ENCODE data around the gene CPEB4. TPM values are rescaled to one million over a fixed set of nuclear protein-coding genes. Genes with fewer than 3 reads are reported as not detected.

CPEB4 gene
- total and polyA plus RNA-seq, 2 donors (not counting 3 experiments of a cell fraction or from before 2014, with no cell fraction given) = 11.3 to 16.4 TPM

DNA sequence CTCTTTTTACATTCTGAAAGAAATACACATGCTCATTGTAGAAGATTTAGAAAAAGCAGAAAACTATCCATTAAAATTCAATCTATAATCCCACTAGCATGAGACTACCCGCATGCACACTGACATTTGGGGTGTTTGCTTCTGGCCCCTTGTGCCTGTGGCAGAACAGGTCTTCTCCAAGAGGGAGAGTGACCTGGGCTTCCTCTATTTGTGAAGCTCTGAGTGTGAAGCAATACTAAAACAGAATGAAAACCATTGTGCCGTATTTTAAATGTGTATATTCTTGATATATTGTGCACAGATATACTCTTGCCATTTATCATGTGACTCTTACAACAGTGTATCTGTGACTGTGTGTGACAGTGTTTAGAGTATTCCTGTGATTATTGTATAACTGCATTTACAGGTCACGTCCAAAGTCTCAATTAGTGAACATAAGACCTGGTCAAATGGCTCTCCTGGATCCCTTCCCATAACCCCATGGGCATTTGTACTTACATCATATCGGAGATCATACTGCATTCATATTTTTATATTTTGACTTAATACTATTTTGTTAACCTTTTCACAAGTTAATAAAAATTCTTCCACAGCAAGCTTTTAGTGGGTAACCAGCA lies 14.7 kb upstream of the CPEB4 start:
- intact Hi-C loops (cut with micrococcal nuclease) (no loop called here), dilution Hi-C loops (cut with MboI; ENCODE audit: extremely low pct_ligation_motif_present, low sequenced_read_pairs) (no loop called here)
- H3K4me2 ChIP-seq (ENCODE audit: insufficient read depth, low read length) = no peak overlapping the region
- no peak overlapping the region for H3K9ac ChIP-seq (replicated peaks; ENCODE audit: extremely low read depth, insufficient read depth, low read length)
- DNase-seq (ENCODE audit: low read depth, low spot score) (no peak), FAIRE-seq (no peak)
- CTCF ChIA-PET = interaction anchor here (1.1 to 2.1 kb wide), 3 partner anchors 14 to 86 kb away, joined by 3 to 6 read pairs (median 3); no protein-coding TSS in a partner anchor
- TF ChIP-seq FOS (IDR thresholded peaks at IDR 0.05; ENCODE audit: borderline replicate concordance, insufficient read depth, low read length) (no peak), GATA2 (IDR thresholded peaks at IDR 0.05; ENCODE audit: insufficient read depth, insufficient read length, low read depth, low read length) (no peak), CTCF (IDR thresholded peaks at IDR 0.05; ENCODE audit: extremely low read depth in 1 of 2, insufficient read depth in 1 of 2, low read depth in 1 of 2, low read length in 2 of 2) (no peak), EZH2 (IDR thresholded peaks at IDR 0.05; ENCODE audit: borderline replicate concordance, low read depth, low read length, severe bottlenecking) (no peak), POLR2AphosphoS5 (IDR thresholded peaks at IDR 0.05; ENCODE audit: insufficient read depth, low read depth, low read length) (no peak), MYC (IDR thresholded peaks at IDR 0.05; ENCODE audit: low read depth, low read length) (no peak), JUN (IDR thresholded peaks at IDR 0.05; ENCODE audit: borderline replicate concordance, insufficient read depth, insufficient read length, low read depth) (no peak), POLR2A (IDR thresholded peaks at IDR 0.05; ENCODE audit: low read depth, low read length) (no peak)
- TF ChIP-seq, protein P1, sequence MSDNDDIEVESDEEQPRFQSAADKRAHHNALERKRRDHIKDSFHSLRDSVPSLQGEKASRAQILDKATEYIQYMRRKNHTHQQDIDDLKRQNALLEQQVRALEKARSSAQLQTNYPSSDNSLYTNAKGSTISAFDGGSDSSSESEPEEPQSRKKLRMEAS (IDR thresholded peaks at IDR 0.05; ENCODE audit: insufficient read depth, insufficient read length) = no peak
- POLR2A ChIA-PET = no interaction called here
- H3K9me3 ChIP-seq (replicated peaks; ENCODE audit: control insufficient read depth, insufficient read depth, low read length) = no peaks in the 10 kb centered on the region
- no peaks in the 10 kb centered on the region for H3K27me3 ChIP-seq (ENCODE audit: control insufficient read depth in 2 of 2, insufficient read depth in 2 of 2, low read length in 2 of 2)
- H3K36me3 ChIP-seq (ENCODE audit: control insufficient read depth in 2 of 2, extremely low read depth in 1 of 2, insufficient read depth in 2 of 2, low read length in 2 of 2) = no peaks in the 10 kb centered on the region
- no peaks in the 10 kb centered on the region for H3K4me1 ChIP-seq (ENCODE audit: control insufficient read depth, extremely low read depth, insufficient read depth, low read length)
- no peaks in the 10 kb centered on the region for H3K79me2 ChIP-seq (ENCODE audit: control insufficient read depth, insufficient read depth, low read length)
- H2AFZ ChIP-seq (ENCODE audit: low read depth, low read length) = no peak overlapping the region
- no peaks in the 10 kb centered on the region for H3K9me1 ChIP-seq (replicated peaks; ENCODE audit: control insufficient read depth, extremely low read depth, insufficient read depth, low read length)
- no peaks in the 10 kb centered on the region for H4K20me1 ChIP-seq (replicated peaks; ENCODE audit: control insufficient read depth, extremely low read depth, insufficient read depth, low read length)
- no peak overlapping the region for H3K27ac ChIP-seq (ENCODE audit: insufficient read depth, low read depth, low read length)
- no TSS peak for BruUV-seq (replicated peaks)
- no peak overlapping the region for H3K4me3 ChIP-seq (replicated peaks in 1 of 3; ENCODE audit: insufficient read depth in 1 of 3, low read depth in 1 of 3, low read length in 3 of 3)

Data from endothelial cell of umbilical vein (primary cell).